Upper lobe of left lung (tissue), 6 donors: Measurements from ENCODE around the gene RIC8A. TPM values are rescaled to one million over a fixed set of nuclear protein-coding genes. Genes with fewer than 3 reads are reported as not detected.

Source experiments
- ATAC-seq, 2 donors: fragments of 200-7000 bp; cut with Tn5 transposase; one replicate each; pipeline ENCODE4 v1.9.1; 2022; ENCODE audit warnings: mild to moderate bottlenecking in 2 of 2, moderate library complexity in 2 of 2; ENCODE audit not compliant: low FRiP score in 2 of 2
- DNase-seq, 2 donors: peaks; one replicate each; pipeline ENCODE4 v3.0.0-alpha.2; 2019 to 2020
- H3K27ac ChIP-seq, 4 donors: fragments of 200-600 bp; sonication (generic); one replicate each; pipeline ENCODE4 v1.5.1; 2016 to 2019
- H3K27me3 ChIP-seq, 4 donors: fragments of 200-600 bp; sonication (generic); one replicate each; pipeline ENCODE4 v1.5.1; 2017 to 2019
- H3K36me3 ChIP-seq, 4 donors: fragments of 200-600 bp; sonication (generic); one replicate each; pipeline ENCODE4 v1.5.1; 2016 to 2019
- H3K4me1 ChIP-seq, 4 donors: fragments of 200-600 bp; sonication (generic); one replicate each; pipeline ENCODE4 v1.5.1; 2018 to 2019
- H3K4me3 ChIP-seq, 4 donors: fragments of 200-600 bp; sonication (generic); one replicate each; pipeline ENCODE4 v1.5.1; 2017 to 2019; ENCODE audit warnings: mild to moderate bottlenecking in 2 of 4, moderate library complexity in 1 of 4
- H3K9me3 ChIP-seq, 4 donors: fragments of 200-600 bp; sonication (generic); one replicate each; pipeline ENCODE4 v1.5.1; 2018 to 2019
- EP300 ChIP-seq, 4 donors: sonication (generic); formaldehyde crosslinking; IDR thresholded peaks; one replicate each; pipeline ENCODE4 v1.5.1; 2017; ENCODE audit warnings: antibody characterized with exemption in 4 of 4, control low read depth in 2 of 4
- POLR2A ChIP-seq, 4 donors: fragments of 450-650 bp; IDR thresholded peaks; one replicate each; pipeline ENCODE4 v1.5.1; 2016 to 2017; ENCODE audit warnings: antibody characterized with exemption in 4 of 4, mild to moderate bottlenecking in 2 of 4
- POLR2AphosphoS5 ChIP-seq, 2 donors: sonication (generic); formaldehyde crosslinking; IDR thresholded peaks; one replicate each; pipeline ENCODE4 v1.5.1; 2017; ENCODE audit warnings: antibody characterized with exemption in 2 of 2
- WGBS, 2 donors: methylation state at CpG; one replicate each; pipeline ENCODE4 v1.1.5; 2017 to 2018; 5-methylcytosine and 5-hydroxymethylcytosine counted together
- total RNA-seq, 6 donors: library from RNA; depleted of rRNA in 4 of 6; stranded (reverse); fragments of >200 nt in 4 of 6; gene quantifications; one replicate each; pipeline versions ENCODE4 v1.1.0 to v1.2.1, GENCODE V29; 2016 to 2021
- TF ChIP-seq, protein P1 (sequence below), 6 experiments: fragments of 450-650 bp in 4 of 6; fragments of 200-600 bp in 2 of 6; sonication (generic) in 2 of 6; IDR thresholded peaks; one replicate each; pipeline ENCODE4 v1.5.1; 2016 to 2019; ENCODE audit warnings: antibody characterized with exemption in 6 of 6
- donor health status: DM: no; HTN: no; CAD: no; lungs with moderate emphysema.
- donor health status: DM: no; HTN: yes; CAD: no; lungs with severe emphysema.

Gene RIC8A
- total RNA-seq, 6 donors from 2014 or later = 65.9 to 135 (median 105) TPM

- Histone ChIP-seq H3K27me3 (no peaks in the 10 kb centered on the region), H3K9me3 (no peaks in the 10 kb centered on the region), H3K4me1 (peaks cover 33 to 53% (median 38%) of the 10 kb centered on the region in 4 donors), H3K4me3 (peak overlapping the region in 2 of 4 donors; percentile 71 to 79), H3K27ac (peak overlapping the region in 2 of 4 donors; percentile 99), H3K36me3 (peaks cover 2 to 56% (median 36%) of the 10 kb centered on the region in 4 donors)
- ATAC-seq = no peak
- no peak for DNase-seq
- TF ChIP-seq POLR2A (IDR thresholded peaks at IDR 0.05) (no peak), EP300 (IDR thresholded peaks at IDR 0.05) (no peak), POLR2AphosphoS5 (IDR thresholded peaks at IDR 0.05) (no peak)
- TF ChIP-seq, protein P1, sequence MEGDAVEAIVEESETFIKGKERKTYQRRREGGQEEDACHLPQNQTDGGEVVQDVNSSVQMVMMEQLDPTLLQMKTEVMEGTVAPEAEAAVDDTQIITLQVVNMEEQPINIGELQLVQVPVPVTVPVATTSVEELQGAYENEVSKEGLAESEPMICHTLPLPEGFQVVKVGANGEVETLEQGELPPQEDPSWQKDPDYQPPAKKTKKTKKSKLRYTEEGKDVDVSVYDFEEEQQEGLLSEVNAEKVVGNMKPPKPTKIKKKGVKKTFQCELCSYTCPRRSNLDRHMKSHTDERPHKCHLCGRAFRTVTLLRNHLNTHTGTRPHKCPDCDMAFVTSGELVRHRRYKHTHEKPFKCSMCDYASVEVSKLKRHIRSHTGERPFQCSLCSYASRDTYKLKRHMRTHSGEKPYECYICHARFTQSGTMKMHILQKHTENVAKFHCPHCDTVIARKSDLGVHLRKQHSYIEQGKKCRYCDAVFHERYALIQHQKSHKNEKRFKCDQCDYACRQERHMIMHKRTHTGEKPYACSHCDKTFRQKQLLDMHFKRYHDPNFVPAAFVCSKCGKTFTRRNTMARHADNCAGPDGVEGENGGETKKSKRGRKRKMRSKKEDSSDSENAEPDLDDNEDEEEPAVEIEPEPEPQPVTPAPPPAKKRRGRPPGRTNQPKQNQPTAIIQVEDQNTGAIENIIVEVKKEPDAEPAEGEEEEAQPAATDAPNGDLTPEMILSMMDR (IDR thresholded peaks at IDR 0.05) = no peak
- WGBS, 2 donors = 93 to 96% methylated on average over 10 to 16 of the region's 16 CpGs
These were observed 2.1 kb upstream of the RIC8A start for GRCh38 chr11:205221-206001.

GRCh38 chr11:206002-206384 lies 1.5 kb upstream of the RIC8A start:
- Histone ChIP-seq H3K4me1 (peaks cover 39 to 59% (median 44%) of the 10 kb centered on the region in 4 donors), H3K4me3 (peak overlapping the region; percentile 58 to 87 (median 75)), H3K27ac (peak overlapping the region in 2 of 4 donors; percentile 99), H3K36me3 (peaks cover 8 to 56% (median 39%) of the 10 kb centered on the region in 4 donors), H3K9me3 (no peaks in the 10 kb centered on the region), H3K27me3 (no peaks in the 10 kb centered on the region)
- ATAC-seq (no peak), DNase-seq (no peak)
- TF ChIP-seq POLR2A (IDR thresholded peaks at IDR 0.05) (no peak), EP300 (IDR thresholded peaks at IDR 0.05) (no peak), POLR2AphosphoS5 (IDR thresholded peaks at IDR 0.05) (no peak)
- TF ChIP-seq, protein P1 (IDR thresholded peaks at IDR 0.05) = no peak
- 77 to 90% methylated on average over 7 of the region's 7 CpGs for WGBS, 2 donors

GRCh38 chr11:206526-207207 lies 841 bp upstream of the RIC8A start:
- Histone ChIP-seq H3K4me3 (peak overlapping the region; percentile 58 to 87 (median 75)), H3K4me1 (peaks cover 41 to 63% (median 46%) of the 10 kb centered on the region in 4 donors), H3K27me3 (no peaks in the 10 kb centered on the region), H3K27ac (peak overlapping the region; percentile 97 to 99 (median 99)), H3K36me3 (peaks cover 14 to 56% (median 44%) of the 10 kb centered on the region in 4 donors), H3K9me3 (no peaks in the 10 kb centered on the region)
- ATAC-seq (peak in 1 of 2 donors; percentile 25), DNase-seq (peak in 1 of 2 donors; percentile 52)
- 1 to 7% methylated on average over 9 to 38 of the region's 39 CpGs for WGBS, 2 donors
- TF ChIP-seq, protein P1 (IDR thresholded peaks at IDR 0.05) = no peak
- TF ChIP-seq POLR2AphosphoS5 (IDR thresholded peaks at IDR 0.05) (no peak), POLR2A (IDR thresholded peaks at IDR 0.05) (no peak), EP300 (IDR thresholded peaks at IDR 0.05) (no peak)

GRCh38 chr11:207863-208180 lies 314 bp downstream of the RIC8A start:
- DNase-seq = peak in 1 of 2 donors; percentile 63

More at GRCh38 chr11:207863-208180, 314 bp downstream of the RIC8A start:
- peaks cover 22 to 63% (median 55%) of the 10 kb centered on the region in 4 donors for H3K36me3 ChIP-seq
- TF ChIP-seq POLR2AphosphoS5 (IDR thresholded peaks at IDR 0.05) (no peak), POLR2A (IDR thresholded peaks at IDR 0.05) (peak in 1 of 4 donors; percentile 58)
- H3K9me3 ChIP-seq = no peaks in the 10 kb centered on the region
- peak; percentile 20 for ATAC-seq
- peak overlapping the region; percentile 97 to 99 (median 99) for H3K27ac ChIP-seq
- WGBS, 2 donors = 0 to 1% methylated on average over 17 to 27 of the region's 27 CpGs
- peak overlapping the region; percentile 71 to 87 (median 78) for H3K4me3 ChIP-seq
- no peaks in the 10 kb centered on the region for H3K27me3 ChIP-seq
- peaks cover 38 to 60% (median 44%) of the 10 kb centered on the region in 4 donors for H3K4me1 ChIP-seq
